Activated gamma-delta T cell treated with anti-CD3 and anti-CD28 coated beads, Interleukin-2, amount 50 U/mL, for 16 hours (primary cell): ENCODE measurements around the gene RAPGEF2.

ENCODE experiments used
- DNase-seq: peaks from one replicate; pipeline ENCODE4 v3.0.0-alpha.2; 2020; ENCODE audit warnings: low read depth

RAPGEF2 gene

GRCh38 chr4:159197260-159197884 is 94.5 kb downstream of the RAPGEF2 start:
- no peak for DNase-seq

- no peak for DNase-seq
Observed at GRCh38 chr4:159197885-159198269, 95.0 kb downstream of the RAPGEF2 start.

- no peak for DNase-seq
Observed at GRCh38 chr4:159199826-159200225, 96.9 kb downstream of the RAPGEF2 start.

GRCh38 chr4:159201168-159201567 is 98.3 kb downstream of the RAPGEF2 start:
- no peak for DNase-seq

- no peak for DNase-seq
Observed at GRCh38 chr4:159204566-159204965, 101.7 kb downstream of the RAPGEF2 start.

- DNase-seq, result no peak
Observed at GRCh38 chr4:159205466-159205865, 102.6 kb downstream of the RAPGEF2 start.

GRCh38 chr4:159206427-159206871 is 103.6 kb downstream of the RAPGEF2 start:
- no peak for DNase-seq

GRCh38 chr4:159209249-159209648 is 106.4 kb downstream of the RAPGEF2 start:
- no peak for DNase-seq

DNA sequence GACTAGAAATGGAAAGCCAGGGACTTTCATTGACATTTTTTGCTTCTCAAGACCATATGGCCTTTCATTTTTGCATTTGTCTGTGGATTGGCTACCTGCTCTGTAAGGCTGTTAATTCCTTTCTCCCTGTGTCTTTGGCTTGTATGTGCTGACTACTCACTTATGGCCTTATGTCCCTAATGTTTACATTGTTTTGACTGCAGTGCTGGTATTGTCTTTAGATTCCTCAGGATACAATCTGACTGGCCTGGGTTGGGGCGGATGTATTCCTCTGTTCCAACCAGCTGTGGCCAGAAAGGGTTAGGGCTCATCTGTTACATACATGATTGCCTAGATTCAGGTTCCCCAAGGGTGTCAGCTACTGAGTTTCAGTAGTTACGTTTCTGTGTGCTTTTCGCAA is 108.1 kb downstream of the RAPGEF2 start:
- no peak for DNase-seq

- no peak for DNase-seq
Observed at GRCh38 chr4:159212675-159213293, 109.9 kb downstream of the RAPGEF2 start.

DNA sequence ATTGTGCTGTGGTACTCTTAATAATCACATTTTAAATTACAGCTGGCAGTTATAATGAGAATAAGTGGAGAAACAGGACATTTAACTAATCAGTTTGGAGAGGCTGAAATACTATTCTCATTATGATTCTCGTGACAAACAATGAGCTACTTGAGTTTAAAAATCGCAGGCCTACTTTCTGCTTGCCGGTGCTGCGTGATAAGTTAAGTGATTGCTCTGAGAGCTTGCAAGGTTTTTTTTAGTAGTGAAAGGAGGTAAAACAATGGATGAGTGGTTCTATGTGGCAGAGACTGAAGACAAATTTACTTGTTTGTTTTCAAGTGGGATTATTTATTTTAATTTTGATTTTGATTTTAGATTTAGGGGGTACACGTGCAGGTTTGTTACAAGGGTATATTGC is 114.0 kb downstream of the RAPGEF2 start:
- DNase-seq, result no peak

GRCh38 chr4:159219862-159220261 is 117.0 kb downstream of the RAPGEF2 start:
- DNase-seq, result no peak

GRCh38 chr4:159220353-159220752 is 117.5 kb downstream of the RAPGEF2 start:
- DNase-seq, result no peak

DNA sequence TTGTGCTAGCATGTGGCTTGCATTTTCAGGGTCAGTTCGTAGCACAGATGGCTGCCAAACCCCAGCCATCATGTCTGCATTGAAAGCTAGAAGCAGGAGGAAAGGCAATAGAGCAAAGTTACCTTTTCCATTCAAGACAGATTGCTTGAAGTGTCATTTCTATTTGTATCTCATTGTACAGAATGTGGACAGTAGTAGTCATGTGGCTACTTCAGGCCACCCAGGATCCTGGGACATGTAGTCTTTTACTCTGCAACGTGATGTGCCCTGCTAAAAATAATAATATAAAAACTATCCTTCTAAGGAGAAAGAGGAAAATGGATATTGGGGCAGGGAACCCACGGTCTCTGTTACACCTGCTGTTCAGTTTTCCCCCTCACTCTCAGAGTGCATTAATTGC is 118.4 kb downstream of the RAPGEF2 start:
- no peak for DNase-seq

- no peak for DNase-seq
Observed at GRCh38 chr4:159222043-159222552, 119.2 kb downstream of the RAPGEF2 start.

- DNase-seq, result no peak
Observed at GRCh38 chr4:159224408-159224807, 121.5 kb downstream of the RAPGEF2 start.

GRCh38 chr4:159227378-159227777 is 124.5 kb downstream of the RAPGEF2 start:
- no peak for DNase-seq

DNA sequence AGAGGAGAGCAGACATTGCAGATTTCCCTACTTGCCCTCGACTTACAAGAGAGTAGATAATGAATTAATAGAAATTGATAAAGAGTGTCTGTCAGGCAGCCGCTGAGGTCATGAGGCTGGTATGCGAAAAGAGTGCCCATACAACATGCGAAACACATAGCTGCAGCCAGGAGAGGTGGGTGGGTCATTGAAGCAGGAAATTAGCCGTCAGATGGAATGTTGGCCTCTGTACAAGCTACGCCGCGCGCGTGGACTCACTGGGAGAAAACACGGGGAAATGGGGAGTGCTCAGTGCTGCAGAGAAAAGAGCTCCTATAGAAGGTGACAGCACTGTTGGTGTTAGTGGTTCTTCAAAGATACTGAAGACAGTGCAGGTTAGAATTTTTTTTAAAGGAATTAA is 125.1 kb downstream of the RAPGEF2 start:
- DNase-seq, result no peak

GRCh38 chr4:159229164-159229563 is 126.3 kb downstream of the RAPGEF2 start:
- DNase-seq, result no peak

DNA sequence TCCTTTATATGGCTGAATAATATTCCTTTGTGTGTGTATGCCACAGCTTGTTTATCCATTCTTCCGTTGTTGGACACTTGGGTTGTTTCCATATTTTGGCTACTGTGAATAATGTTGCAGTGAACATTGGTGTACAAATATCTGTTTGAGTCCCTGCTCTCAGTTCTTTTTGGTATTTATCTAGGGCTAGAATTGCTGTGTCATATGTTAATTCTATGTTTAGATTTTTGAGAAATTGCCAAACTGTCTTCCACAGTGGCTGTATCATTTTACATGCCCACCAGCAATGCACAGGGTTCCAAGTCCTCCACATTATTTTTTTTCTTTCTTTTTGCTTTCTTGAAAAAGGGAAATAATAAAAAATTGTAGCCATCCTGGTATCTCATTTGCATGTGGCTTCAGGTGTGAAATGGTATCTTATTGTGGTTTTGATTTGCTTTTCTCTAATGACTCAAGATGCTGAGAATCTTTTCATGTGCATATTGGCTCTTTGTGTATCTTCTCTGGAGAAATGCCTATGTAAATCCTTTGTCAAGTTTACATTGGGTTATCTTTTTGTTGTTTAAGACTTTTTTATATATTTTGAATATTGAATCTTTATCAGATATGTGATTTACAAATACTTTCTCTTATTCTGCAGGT is 129.7 kb downstream of the RAPGEF2 start:
- no peak for DNase-seq

GRCh38 chr4:159235779-159236368 is 133.0 kb downstream of the RAPGEF2 start:
- no peak for DNase-seq

GRCh38 chr4:159237975-159238374 is 135.1 kb downstream of the RAPGEF2 start:
- no peak for DNase-seq

GRCh38 chr4:159238631-159239030 is 135.8 kb downstream of the RAPGEF2 start:
- DNase-seq, result no peak
